C4-2B (cell line): Measurements from ENCODE around the gene PLD4.

ENCODE experiments used
- ZFX ChIP-seq: fragments of 450-650 bp; IDR thresholded peaks from 2 replicates; pipeline ENCODE4 v1.6.1; 2017
- TF ChIP-seq, protein P1 (sequence below): fragments of 450-650 bp; conservative IDR thresholded peaks from 2 replicates; pipeline ENCODE4 v1.5.1; 2017; ENCODE audit warnings: mild to moderate bottlenecking

DNA sequence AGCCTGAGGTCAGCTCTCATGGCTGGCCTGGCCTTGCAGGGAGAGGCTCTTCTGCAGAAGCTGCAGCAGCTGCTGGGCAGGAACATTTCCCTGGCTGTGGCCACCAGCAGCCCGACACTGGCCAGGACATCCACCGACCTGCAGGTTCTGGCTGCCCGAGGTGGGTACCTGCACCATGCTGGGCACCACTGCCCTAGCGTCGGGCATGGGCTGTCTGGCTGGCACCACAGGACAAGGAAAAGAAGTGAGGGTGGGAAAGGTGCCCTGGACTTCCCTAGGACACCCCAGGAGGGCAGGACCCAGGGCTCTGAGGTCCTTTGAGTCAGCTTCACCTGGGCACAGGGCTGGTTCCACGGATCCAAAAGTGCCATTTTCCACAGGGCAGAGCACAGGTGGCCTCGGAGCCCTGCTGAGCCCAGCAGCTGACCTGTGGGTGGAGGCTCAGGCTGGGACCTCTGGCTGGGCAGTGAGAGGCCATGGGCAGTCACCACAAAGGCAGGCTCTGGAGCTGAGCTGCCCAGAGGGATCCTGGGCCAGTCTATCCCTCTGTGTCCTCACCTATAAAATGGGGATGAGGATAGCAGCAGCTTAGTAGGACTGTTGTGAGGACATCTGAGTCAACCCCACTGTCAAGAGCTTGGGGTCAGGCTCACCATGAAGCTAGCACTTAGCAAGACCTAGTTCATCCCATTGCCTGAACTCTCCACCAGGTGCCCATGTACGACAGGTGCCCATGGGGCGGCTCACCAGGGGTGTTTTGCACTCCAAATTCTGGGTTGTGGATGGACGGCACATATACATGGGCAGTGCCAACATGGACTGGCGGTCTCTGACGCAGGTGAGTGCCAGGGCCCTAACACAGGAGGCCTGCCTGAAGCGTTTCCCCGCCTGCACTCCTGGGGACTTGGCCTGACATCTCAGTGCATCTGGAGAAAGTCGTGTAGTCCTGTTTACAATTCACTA, 4.9 kb downstream of the PLD4 start:
- TF ChIP-seq, protein P1, sequence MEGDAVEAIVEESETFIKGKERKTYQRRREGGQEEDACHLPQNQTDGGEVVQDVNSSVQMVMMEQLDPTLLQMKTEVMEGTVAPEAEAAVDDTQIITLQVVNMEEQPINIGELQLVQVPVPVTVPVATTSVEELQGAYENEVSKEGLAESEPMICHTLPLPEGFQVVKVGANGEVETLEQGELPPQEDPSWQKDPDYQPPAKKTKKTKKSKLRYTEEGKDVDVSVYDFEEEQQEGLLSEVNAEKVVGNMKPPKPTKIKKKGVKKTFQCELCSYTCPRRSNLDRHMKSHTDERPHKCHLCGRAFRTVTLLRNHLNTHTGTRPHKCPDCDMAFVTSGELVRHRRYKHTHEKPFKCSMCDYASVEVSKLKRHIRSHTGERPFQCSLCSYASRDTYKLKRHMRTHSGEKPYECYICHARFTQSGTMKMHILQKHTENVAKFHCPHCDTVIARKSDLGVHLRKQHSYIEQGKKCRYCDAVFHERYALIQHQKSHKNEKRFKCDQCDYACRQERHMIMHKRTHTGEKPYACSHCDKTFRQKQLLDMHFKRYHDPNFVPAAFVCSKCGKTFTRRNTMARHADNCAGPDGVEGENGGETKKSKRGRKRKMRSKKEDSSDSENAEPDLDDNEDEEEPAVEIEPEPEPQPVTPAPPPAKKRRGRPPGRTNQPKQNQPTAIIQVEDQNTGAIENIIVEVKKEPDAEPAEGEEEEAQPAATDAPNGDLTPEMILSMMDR: no peak
- no peak for TF ChIP-seq ZFX
